GM19023 (cell line): ENCODE measurements around the gene ATP5F1E.
"Not testable (repeated sequence)": the region's sequence is repeated elsewhere in the genome, so short reads cannot be mapped to it uniquely, and the experiment has no call there.

Experiments
- ATAC-seq: cut with Tn5 transposase; IDR thresholded peaks from one replicate; pipeline ENCODE4 v1.9.1; 2021; ENCODE audit warnings: mild to moderate bottlenecking, moderate library complexity; ENCODE audit not compliant: unreplicated experiment

The ATP5F1E gene

DNA sequence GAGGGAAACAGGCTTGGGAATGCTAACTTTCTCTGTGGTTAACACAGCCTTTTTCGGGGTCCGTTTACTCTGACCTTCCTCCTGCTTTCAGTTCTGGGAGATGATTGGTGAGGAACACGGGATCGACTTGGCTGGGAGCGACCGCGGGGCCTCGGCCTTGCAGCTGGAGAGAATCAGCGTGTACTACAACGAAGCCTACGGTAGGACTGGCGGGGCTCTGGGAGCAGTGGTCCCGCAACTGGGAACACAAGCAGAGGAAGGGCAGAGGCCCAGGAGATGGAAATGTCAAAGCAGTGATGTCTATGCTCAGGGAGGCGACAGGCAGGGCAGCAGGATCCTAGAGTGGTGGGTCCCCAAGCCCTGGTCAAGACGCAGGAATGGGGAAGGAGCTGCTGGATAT is 9.4 kb downstream of the ATP5F1E start:
- ATAC-seq: no peak

DNA sequence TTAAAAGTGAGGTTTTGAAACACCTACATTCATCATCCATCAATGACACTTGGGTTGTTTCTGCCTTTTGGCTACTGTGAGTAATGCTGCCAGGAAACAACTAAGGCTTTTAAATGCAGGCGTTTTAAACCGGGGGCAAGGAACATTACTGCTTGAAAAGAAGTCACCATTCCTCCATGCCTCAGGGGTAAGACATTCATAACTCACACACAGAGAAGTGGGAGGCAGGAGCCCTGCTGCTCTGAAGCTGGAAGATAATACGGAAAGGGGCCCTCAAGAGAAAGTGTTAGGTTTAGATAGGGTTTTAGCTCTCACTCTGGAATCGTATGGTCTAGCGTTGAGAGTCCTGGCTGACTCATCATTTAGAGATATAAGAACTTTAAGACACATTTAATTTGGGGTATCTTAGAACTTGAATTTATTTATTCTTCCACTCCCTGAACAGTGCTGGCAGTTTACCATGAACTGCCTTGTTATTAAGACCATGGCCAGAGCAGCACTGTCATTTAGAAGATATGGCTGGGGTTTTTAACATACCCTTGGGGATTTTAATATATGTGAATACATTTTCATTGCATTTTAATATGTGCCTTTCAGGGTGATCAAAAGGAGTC is 11.1 kb downstream of the ATP5F1E start:
- ATAC-seq: no peak

DNA sequence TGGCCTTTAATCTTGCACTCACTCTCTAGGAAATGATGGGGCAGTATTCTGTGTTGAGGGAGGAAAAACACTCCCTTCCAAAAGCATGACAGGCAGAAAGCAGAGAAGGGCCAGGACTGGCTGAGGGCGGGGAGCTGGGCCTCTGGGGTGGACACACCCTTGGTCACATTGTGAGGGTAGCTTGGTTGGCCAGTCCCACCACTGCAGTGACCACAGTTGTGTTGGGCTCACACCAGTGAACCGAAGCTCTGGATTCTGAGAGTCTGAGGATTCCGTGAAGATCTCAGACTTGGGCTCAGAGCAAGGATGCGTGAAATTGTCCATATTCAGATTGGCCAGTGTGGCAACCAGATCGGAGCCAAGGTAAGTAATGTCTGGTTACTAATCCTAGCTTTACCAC is 12.9 kb downstream of the ATP5F1E start, which contains the start of gene TUBB1:
Gene TUBB1, plus strand, starts transcription at position 213 of the 400 bp plus-strand sequence. Its CDS starts 94 bp downstream, at position 307.
- no peak for ATAC-seq

GRCh38 chr20:59018817-59019216 is 13.3 kb downstream of the ATP5F1E start:
- no peak for ATAC-seq

DNA sequence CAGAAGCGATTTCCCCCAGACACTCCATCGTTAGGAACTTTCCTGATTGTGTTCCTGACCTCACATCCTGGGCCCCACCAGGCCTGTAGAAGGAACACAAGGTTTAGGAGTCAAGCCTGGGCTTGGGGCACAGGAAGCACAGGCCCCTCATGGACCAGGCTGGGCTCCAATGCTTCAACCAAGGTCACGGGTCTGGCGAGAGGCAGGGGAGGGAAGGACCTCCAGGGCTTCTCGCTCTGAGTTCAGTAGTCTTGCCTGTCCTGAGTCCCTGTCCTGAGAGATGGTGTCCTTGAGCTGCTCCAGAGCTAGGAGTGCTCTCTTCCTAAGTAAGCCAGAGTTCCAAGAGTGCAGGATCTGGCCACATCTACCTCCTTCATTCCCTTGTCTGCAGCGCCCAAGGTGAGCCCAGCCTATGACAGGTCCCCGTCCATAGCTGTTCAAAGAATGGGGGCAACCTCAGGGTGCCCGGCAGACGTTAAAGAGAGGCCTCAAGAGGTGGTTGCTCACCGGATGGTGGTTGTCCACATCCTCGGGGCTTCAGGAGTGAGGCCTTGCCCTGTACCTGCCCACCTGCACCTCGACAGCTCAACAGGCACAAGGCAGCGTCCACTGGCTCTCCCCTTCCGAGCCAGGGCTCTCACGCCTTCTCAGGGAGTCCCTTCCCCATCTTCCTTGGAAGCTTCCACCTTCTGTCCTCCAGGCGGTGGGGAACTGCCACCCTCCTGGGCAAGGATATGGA is 14.5 kb downstream of the ATP5F1E start:
- no peak for ATAC-seq

DNA sequence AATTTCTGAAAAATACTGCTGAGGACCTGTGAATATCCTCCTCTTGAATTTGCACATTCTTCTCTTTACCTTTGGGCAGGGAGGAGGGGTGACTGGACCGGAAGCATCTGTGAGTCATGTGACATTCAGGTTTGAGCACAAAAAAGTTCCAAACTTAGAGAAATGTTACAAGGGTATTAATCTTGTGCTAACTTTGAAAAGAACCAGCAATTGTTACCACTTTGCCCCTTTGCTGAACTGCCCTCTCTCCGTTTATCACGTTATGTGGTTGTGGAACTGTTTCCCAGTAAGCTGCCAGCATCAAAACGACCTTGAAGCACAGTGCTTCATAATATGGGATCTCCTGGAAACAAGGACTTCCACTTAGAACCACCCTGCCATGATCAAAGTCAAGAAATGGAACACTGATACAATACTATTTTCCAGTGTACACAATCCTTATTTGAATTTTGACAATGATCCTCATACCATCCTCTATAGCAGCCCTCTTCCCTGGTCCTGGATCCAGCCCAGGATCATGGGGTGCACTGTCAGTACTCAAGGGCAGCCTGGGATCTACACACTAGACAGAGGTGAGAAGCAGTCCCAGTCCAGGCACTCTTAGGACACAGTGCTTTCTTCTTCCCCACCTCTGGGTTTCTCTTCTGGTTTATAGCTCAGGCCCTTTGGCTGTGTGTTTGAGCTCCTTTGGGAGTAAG is 15.2 kb downstream of the ATP5F1E start:
- ATAC-seq: no peak

DNA sequence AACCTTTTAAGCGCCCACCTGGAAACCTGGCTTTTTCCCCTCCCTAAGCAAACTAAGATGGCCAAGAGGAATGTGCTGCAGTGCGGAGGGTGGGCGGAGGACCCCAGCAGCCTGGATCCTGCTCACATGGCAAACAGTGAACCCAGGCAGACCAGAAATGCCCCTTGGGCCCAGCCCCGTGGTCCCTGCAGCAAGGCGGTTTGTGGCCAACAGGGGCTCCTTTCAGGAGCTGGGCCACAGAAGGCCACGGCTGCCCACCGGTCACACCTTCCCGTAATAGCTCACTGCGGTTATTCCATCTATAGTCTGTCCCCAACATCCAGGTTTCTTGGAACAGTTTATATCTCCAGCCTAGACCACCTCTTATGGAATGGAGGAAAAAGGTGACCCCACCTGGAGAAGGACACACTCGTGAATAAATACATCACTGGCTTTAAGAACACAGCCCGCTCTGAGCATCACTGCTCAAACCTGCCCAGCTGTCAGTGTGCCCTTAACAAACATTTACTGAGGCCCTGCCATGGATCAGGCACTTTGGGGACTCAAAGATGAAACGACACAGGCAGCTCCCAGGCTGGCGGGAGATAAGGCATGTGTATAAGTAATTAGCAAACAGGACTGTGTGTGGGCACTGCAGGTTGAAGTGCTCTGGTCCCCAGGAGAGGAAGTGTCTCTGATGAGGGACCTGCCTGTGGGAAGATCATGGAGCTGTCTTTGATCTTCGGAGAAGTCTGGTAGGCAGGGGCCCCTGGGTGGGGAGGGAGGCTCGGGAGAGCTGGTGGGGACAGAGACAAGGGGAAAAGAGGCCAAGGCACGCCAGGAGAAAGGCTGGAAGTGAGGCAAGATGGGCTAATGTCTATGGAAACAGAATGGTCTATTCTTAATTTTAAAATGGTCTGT is 16.1 kb downstream of the ATP5F1E start:
- ATAC-seq: no peak

DNA sequence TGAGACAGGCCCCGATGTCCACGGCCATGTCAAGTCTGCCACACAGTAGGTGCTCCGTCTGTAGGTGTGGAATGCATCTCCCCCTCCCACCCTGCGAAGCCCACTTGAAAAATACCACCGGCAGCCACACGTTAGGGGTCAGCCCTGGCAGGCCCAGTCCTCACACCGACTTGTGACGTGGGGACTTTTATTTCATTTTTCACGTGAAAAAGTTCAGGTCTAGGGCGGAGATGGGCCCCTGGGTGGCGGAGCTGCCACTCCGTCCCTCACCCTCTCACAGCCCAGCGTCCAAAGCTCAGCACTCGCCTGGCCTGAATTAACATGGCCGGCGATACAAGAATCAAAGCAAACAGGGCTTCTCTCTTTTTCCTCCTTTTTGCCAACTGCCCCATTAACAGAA is 16.7 kb downstream of the ATP5F1E start:
- no peak for ATAC-seq

- no peak for ATAC-seq
Measured at GRCh38 chr20:59014680-59015389, 17.3 kb downstream of the ATP5F1E start.

- no peak for ATAC-seq
Measured at GRCh38 chr20:59013959-59014608, 18.1 kb downstream of the ATP5F1E start.

- ATAC-seq: no peak
Measured at GRCh38 chr20:59013031-59013951, 18.8 kb downstream of the ATP5F1E start.

DNA sequence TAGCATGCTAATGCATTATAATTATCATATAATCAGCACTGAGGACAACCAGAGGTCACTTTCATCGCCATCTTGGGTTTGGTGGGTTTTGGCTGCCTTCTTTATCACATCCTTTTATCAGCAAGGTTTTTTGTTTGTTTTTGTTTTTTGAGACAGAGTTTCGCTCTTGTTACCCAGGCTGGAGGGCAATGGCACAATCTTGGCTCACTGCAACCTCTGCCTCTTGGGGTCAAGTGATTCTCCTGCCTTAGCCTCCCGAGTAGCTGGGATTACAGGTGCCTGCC is 20.3 kb downstream of the ATP5F1E start:
- ATAC-seq: not testable (repeated sequence)

- ATAC-seq: no peak
Measured at GRCh38 chr20:59010995-59011873, 20.9 kb downstream of the ATP5F1E start.

GRCh38 chr20:59010321-59010994 is 21.7 kb downstream of the ATP5F1E start:
- ATAC-seq: no peak

DNA sequence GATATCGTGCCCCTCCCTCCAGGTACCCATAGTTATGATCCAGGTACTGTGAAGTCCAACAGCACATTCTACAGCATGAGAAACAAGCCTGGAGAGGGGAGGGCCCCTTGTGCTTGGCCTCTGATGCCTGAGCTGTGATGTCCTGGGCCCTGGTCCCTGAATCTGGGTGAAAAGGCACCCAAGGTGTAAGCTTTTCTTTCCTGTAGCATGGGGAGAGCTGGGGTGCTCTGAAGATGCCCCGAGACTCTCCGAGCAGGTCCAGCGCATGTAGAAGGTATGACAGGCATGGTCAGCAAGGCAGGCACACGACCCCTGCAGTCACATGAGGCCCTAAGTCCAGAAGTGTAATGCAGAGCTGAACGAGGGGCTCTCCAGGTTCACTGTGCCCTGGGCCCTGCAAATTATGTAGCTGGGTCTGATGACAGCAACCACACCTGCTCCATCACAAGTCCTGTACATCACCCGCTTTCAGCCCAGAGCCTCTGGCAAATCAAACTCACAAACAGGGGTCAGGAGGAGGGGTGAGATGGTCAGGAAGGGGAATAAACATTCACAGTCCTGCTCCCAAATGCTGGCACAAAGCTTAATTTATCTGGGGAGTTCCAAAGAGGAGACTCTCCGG is 23.3 kb downstream of the ATP5F1E start:
- ATAC-seq: no peak

- peak; percentile 38 for ATAC-seq
Measured at GRCh38 chr20:59007665-59008511, 24.2 kb downstream of the ATP5F1E start.
